ENCODE data around the gene SPAG9. TPM values are rescaled to one million over a fixed set of nuclear protein-coding genes. Genes with fewer than 3 reads are reported as not detected.

The SPAG9 gene
- total RNA-seq, 6 donors from 2014 or later, result 87.5 to 233 (median 152) TPM

DNA sequence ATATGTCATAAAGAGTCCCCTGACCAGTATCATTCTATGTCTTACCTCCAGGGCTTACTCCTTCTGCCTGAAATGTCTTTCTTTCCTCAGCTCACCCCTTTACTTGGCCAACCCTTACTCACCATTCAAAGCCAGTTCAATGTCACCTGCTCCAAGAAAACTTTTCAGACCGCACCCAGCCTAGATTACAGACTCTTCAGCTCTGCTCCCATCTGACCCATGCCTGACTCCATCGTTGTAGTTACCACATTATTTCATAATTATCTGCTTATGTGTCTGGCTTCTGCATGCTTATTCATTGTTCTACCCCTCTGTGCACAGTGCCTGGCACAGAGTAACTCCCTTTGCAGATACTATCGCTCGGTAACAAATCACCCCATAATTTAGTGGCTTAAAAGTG lies 192.0 kb downstream of the SPAG9 start:
- TF ChIP-seq EP300 (IDR thresholded peaks at IDR 0.05) (no peak), POLR2A (IDR thresholded peaks at IDR 0.05) (no peak), POLR2AphosphoS5 (IDR thresholded peaks at IDR 0.05) (no peak)
- TF ChIP-seq, protein P1, sequence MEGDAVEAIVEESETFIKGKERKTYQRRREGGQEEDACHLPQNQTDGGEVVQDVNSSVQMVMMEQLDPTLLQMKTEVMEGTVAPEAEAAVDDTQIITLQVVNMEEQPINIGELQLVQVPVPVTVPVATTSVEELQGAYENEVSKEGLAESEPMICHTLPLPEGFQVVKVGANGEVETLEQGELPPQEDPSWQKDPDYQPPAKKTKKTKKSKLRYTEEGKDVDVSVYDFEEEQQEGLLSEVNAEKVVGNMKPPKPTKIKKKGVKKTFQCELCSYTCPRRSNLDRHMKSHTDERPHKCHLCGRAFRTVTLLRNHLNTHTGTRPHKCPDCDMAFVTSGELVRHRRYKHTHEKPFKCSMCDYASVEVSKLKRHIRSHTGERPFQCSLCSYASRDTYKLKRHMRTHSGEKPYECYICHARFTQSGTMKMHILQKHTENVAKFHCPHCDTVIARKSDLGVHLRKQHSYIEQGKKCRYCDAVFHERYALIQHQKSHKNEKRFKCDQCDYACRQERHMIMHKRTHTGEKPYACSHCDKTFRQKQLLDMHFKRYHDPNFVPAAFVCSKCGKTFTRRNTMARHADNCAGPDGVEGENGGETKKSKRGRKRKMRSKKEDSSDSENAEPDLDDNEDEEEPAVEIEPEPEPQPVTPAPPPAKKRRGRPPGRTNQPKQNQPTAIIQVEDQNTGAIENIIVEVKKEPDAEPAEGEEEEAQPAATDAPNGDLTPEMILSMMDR (IDR thresholded peaks at IDR 0.05), result no peak
- Histone ChIP-seq H3K27me3 (no peaks in the 10 kb centered on the region), H3K9me3 (no peaks in the 10 kb centered on the region), H3K4me1 (peaks cover 9 to 23% (median 11%) of the 10 kb centered on the region in 4 donors), H3K36me3 (no peaks in the 10 kb centered on the region), H3K27ac (no peak overlapping the region), H3K4me3 (no peak overlapping the region)
- DNase-seq (no peak), ATAC-seq (ENCODE audit: low FRiP score in 2 of 2) (no peak)
- WGBS, 2 donors, result 60 to 81% methylated on average over 4 of the region's 4 CpGs

DNA sequence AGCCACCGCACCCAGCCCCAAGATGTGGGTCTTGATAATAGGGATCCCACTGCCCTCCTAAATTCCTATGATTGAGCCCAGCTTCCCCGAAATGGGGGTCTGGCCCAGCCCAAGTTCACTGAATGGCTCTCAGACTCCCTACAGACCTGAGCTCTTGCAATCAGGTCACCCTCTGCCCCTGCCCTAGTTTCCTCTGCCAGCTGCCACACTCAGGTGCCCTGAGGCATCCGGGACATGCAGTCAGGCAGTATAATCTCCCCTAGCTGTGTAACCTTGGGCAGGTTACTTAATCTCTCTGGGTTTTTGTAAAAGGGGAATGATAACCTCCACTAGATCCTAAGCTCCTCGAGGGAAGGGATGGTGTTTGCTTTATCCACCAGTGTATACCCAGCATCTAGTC lies 193.4 kb downstream of the SPAG9 start:
- ATAC-seq (ENCODE audit: low FRiP score in 2 of 2) (no peak), DNase-seq (no peak)
- H3K9me3 ChIP-seq, result no peaks in the 10 kb centered on the region
- peaks cover 9 to 22% (median 11%) of the 10 kb centered on the region in 4 donors for H3K4me1 ChIP-seq
- H3K4me3 ChIP-seq, result no peak overlapping the region
- TF ChIP-seq POLR2A (IDR thresholded peaks at IDR 0.05) (no peak), EP300 (IDR thresholded peaks at IDR 0.05) (no peak), POLR2AphosphoS5 (IDR thresholded peaks at IDR 0.05) (no peak)
- TF ChIP-seq, protein P1 (IDR thresholded peaks at IDR 0.05), result no peak
- 95 to 100% methylated on average over 1 to 4 of the region's 4 CpGs for WGBS, 2 donors
- H3K36me3 ChIP-seq, result no peaks in the 10 kb centered on the region
- no peak overlapping the region for H3K27ac ChIP-seq
- H3K27me3 ChIP-seq, result no peaks in the 10 kb centered on the region

DNA sequence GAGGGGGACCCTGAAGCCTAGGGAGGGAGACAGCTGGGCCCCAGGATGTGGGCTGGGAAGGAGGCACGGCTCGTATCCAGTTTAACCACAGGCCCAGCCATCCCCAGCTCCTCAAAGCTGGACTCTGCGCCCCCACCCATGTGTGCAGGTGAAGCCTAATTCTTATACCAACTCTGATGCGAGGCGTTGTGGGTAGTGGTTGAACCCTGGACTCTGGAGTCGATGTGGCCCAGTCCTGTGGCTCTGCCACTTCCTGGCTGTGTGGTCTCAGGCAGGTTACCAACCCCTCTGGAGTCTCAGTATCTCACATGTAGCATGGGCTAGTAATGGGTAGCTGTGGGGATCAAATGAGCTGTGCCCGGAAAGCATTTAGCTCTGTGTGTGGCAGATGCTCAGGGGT lies 194.1 kb downstream of the SPAG9 start:
- TF ChIP-seq, protein P1 (IDR thresholded peaks at IDR 0.05), result no peak
- no peak for TF ChIP-seq POLR2AphosphoS5 (IDR thresholded peaks at IDR 0.05)
- no peak for TF ChIP-seq POLR2A (IDR thresholded peaks at IDR 0.05)
- no peak for TF ChIP-seq EP300 (IDR thresholded peaks at IDR 0.05)
- no peak overlapping the region for H3K27ac ChIP-seq

DNA sequence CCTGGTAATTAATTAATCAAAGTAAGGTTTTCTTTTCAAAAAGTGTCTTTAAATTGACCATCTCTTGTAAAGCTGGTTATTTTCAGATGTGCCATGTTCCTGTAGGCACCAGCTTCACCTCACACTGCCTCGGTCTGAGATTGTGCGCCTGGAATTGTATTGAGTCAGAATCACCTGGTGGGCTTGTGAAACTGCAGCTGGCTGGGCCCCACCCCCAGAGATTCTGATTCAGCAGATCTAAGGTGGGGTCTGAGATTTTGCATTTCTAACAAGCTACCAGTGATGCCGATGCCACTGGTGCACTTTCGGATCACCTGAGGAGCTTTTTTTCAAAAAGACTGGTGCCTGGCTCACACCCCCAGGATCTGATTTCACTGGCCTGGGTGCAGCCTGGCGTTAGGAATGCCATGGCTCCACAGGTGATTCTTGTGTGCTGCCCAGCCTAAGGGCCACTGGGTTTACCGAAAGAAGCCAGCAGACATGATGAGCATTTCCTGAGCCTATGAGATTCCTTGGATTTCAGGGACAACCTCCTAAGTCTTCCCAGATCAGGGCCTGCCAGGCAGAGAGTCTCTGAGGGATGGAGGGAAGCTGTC lies 195.3 kb downstream of the SPAG9 start:
- Histone ChIP-seq H3K27ac (no peak overlapping the region), H3K9me3 (no peaks in the 10 kb centered on the region), H3K4me1 (peaks cover 0 to 11% (median 1%) of the 10 kb centered on the region in 4 donors), H3K36me3 (no peaks in the 10 kb centered on the region), H3K4me3 (no peak overlapping the region), H3K27me3 (no peaks in the 10 kb centered on the region)
- TF ChIP-seq, protein P1 (IDR thresholded peaks at IDR 0.05), result no peak
- TF ChIP-seq EP300 (IDR thresholded peaks at IDR 0.05), result no peak
- no peak for TF ChIP-seq POLR2AphosphoS5 (IDR thresholded peaks at IDR 0.05)
- no peak for TF ChIP-seq POLR2A (IDR thresholded peaks at IDR 0.05)
- DNase-seq, result no peak
- ATAC-seq (ENCODE audit: low FRiP score in 2 of 2), result no peak
- 80 to 91% methylated on average over 4 to 6 of the region's 6 CpGs for WGBS, 2 donors

More for the DNA sequence above, 194.1 kb downstream of the SPAG9 start:
- no peak for ATAC-seq (ENCODE audit: low FRiP score in 2 of 2)
- H3K36me3 ChIP-seq, result no peaks in the 10 kb centered on the region
- 77 to 83% methylated on average over 5 to 7 of the region's 7 CpGs for WGBS, 2 donors
- no peak for DNase-seq
- peaks cover 8 to 14% (median 10%) of the 10 kb centered on the region in 4 donors for H3K4me1 ChIP-seq
- H3K4me3 ChIP-seq, result no peak overlapping the region
- H3K27me3 ChIP-seq, result no peaks in the 10 kb centered on the region
- H3K9me3 ChIP-seq, result no peaks in the 10 kb centered on the region

DNA sequence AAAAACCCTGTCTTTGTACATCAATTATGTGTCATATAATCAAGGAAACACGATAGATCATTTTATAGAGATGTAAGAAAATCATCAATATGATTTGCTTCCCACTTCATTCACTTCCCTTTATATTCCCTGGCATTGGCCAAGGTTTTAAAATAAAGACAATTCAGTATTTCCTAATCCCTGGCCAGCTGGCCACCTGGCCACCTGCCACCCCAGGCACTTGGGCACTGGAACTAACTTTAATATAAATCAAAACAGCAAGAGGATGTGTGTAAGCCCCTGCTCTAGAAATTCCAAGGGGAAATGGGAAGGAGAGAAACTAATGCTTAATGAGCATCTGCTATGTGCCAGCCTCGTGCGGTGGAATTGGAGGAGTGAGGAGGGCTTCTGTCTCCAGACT lies 195.9 kb downstream of the SPAG9 start:
- Histone ChIP-seq H3K27ac (no peak overlapping the region), H3K27me3 (no peaks in the 10 kb centered on the region), H3K9me3 (no peaks in the 10 kb centered on the region), H3K4me3 (no peak overlapping the region), H3K36me3 (no peaks in the 10 kb centered on the region), H3K4me1 (peaks cover 2 to 11% (median 3%) of the 10 kb centered on the region in 4 donors)
- TF ChIP-seq, protein P1 (IDR thresholded peaks at IDR 0.05), result no peak
- no peak for TF ChIP-seq POLR2A (IDR thresholded peaks at IDR 0.05)
- no peak for TF ChIP-seq EP300 (IDR thresholded peaks at IDR 0.05)
- no peak for TF ChIP-seq POLR2AphosphoS5 (IDR thresholded peaks at IDR 0.05)
- DNase-seq, result no peak
- no peak for ATAC-seq (ENCODE audit: low FRiP score in 2 of 2)
- WGBS, 2 donors, result 69 to 81% methylated on average over 3 of the region's 3 CpGs

Measured in upper lobe of left lung (tissue), 6 donors.